Natural killer cell (primary cell): Measurements from ENCODE around the gene RAPGEF1. TPM values are rescaled to one million over a fixed set of nuclear protein-coding genes. Genes with fewer than 3 reads are reported as not detected.

Experiments used
- ATAC-seq, 3 donors: fragments of 150-1000 bp in 2 of 3; fragments of 200-7000 bp in 1 of 3; cut with Tn5 transposase; 1 replicate in 1 of 3; 2 replicates in 2 of 3; pipeline ENCODE4 v1.10.0; 2021; ENCODE audit warnings: mild to moderate bottlenecking in 2 of 3, moderate library complexity in 2 of 3
- DNase-seq, 2 donors: peaks; one replicate each; pipeline versions ENCODE4 v3.0.0 to v3.0.0-alpha.2; 2013 to 2021; ENCODE audit warnings: mixed read lengths in 1 of 2
- H3K27ac ChIP-seq: one replicate; pipeline ENCODE4 v1.5.1; 2013; ENCODE audit warnings: mild to moderate bottlenecking, low read length
- H3K27me3 ChIP-seq: one replicate; pipeline ENCODE4 v1.6.1; 2013; ENCODE audit warnings: low read length; ENCODE audit not compliant: control insufficient read depth, insufficient read depth
- H3K36me3 ChIP-seq: one replicate; pipeline ENCODE4 v1.6.1; 2013; ENCODE audit warnings: low read length; ENCODE audit not compliant: control insufficient read depth, insufficient read depth
- H3K4me1 ChIP-seq: one replicate; pipeline ENCODE4 v1.6.1; 2013; ENCODE audit warnings: low read length; ENCODE audit not compliant: control insufficient read depth, insufficient read depth
- H3K4me3 ChIP-seq: one replicate; pipeline ENCODE4 v1.5.1; 2013; ENCODE audit warnings: low read length
- H3K9me3 ChIP-seq: one replicate; pipeline ENCODE4 v1.6.1; 2013; ENCODE audit warnings: low read length; ENCODE audit not compliant: control insufficient read depth, insufficient read depth
- H3K27ac Mint-ChIP-seq, 2 donors: one replicate each; pipeline ENCODE4 v1.8.0; 2022; ENCODE audit warnings: mild to moderate bottlenecking in 2 of 2, mixed read lengths in 2 of 2, moderate library complexity in 1 of 2
- H3K27me3 Mint-ChIP-seq, 2 donors: one replicate each; pipeline ENCODE4 v1.8.0; 2022; ENCODE audit warnings: low read depth in 2 of 2, mixed read lengths in 2 of 2
- H3K36me3 Mint-ChIP-seq: one replicate; pipeline ENCODE4 v1.8.0; 2022; ENCODE audit warnings: mixed read lengths
- H3K4me1 Mint-ChIP-seq, 2 donors: one replicate each; pipeline ENCODE4 v1.8.0; 2022; ENCODE audit warnings: mixed read lengths in 2 of 2
- H3K4me3 Mint-ChIP-seq: one replicate; pipeline ENCODE4 v1.8.0; 2022; ENCODE audit warnings: mild to moderate bottlenecking, moderate library complexity, mixed read lengths
- H3K9me3 Mint-ChIP-seq, 2 donors: one replicate each; pipeline ENCODE4 v1.8.0; 2022; ENCODE audit warnings: mixed read lengths in 2 of 2
- CTCF ChIP-seq: fragments of 200-600 bp; IDR thresholded peaks from one replicate; pipeline ENCODE4 v1.8.0; 2022; ENCODE audit warnings: antibody characterized with exemption
- WGBS: methylation state at CpG from one replicate; pipeline ENCODE4 v1.1.7; 2013; ENCODE audit warnings: missing lambda C conversion rate; ENCODE audit not compliant: insufficient coverage; 5-methylcytosine and 5-hydroxymethylcytosine counted together
- intact Hi-C: fragments of 100-400 bp; cut with micrococcal nuclease; formaldehyde crosslinking; loops from one replicate; pipeline ENCODE4 v1.14.2; 2022
- total RNA-seq, 4 donors: library from RNA; stranded (reverse); fragments of 120-200 nt in 1 of 4; gene quantifications; one replicate each; pipeline versions ENCODE4 v1.2.3 to v1.2.4, GENCODE V29; 2013 to 2022

Gene RAPGEF1
- total RNA-seq, 3 donors from 2014 or later (not counting 1 experiment from before 2014, with no cell fraction given), result 210 to 224 (median 222) TPM

- peak in 1 of 2 donors; percentile 77 for DNase-seq
Measured at GRCh38 chr9:131747352-131747751, 7.5 kb upstream of the RAPGEF1 start.

GRCh38 chr9:131745610-131746009, 5.7 kb upstream of the RAPGEF1 start:
- H3K9me3 Mint-ChIP-seq, result no peaks in the 10 kb centered on the region
- Histone ChIP-seq H3K27me3 (no peaks in the 10 kb centered on the region), H3K36me3 (no peaks in the 10 kb centered on the region), H3K4me1 (peaks cover 14% of the 10 kb centered on the region), H3K4me3 (no peak overlapping the region), H3K9me3 (no peaks in the 10 kb centered on the region), H3K27ac (no peak overlapping the region)
- DNase-seq, result no peak
- no peak for ATAC-seq
- no peak overlapping the region for H3K4me3 Mint-ChIP-seq
- no peaks in the 10 kb centered on the region for H3K27me3 Mint-ChIP-seq
- intact Hi-C loops, result no loop called here
- H3K4me1 Mint-ChIP-seq, result peaks cover 5 to 12% of the 10 kb centered on the region in 2 donors
- H3K27ac Mint-ChIP-seq, result no peak overlapping the region
- no peaks in the 10 kb centered on the region for H3K36me3 Mint-ChIP-seq
- 100% methylated on average over 2 of the region's 2 CpGs for WGBS
- TF ChIP-seq CTCF, result no peak

More at GRCh38 chr9:131747352-131747751, 7.5 kb upstream of the RAPGEF1 start:
- no peaks in the 10 kb centered on the region for H3K9me3 Mint-ChIP-seq
- H3K4me3 ChIP-seq, result no peak overlapping the region
- H3K36me3 Mint-ChIP-seq, result no peaks in the 10 kb centered on the region
- peaks cover 14% of the 10 kb centered on the region for H3K4me1 ChIP-seq
- intact Hi-C loops, result loop anchor here (1.0 kb wide), 1 partner anchor 397 kb away; no protein-coding TSS in a partner anchor
- peaks cover 5 to 11% of the 10 kb centered on the region in 2 donors for H3K4me1 Mint-ChIP-seq
- no peak overlapping the region for H3K27ac Mint-ChIP-seq
- no peaks in the 10 kb centered on the region for H3K27me3 ChIP-seq
- H3K27ac ChIP-seq, result no peak overlapping the region
- ATAC-seq, result peak; percentile 74 to 84 (median 76)
- TF ChIP-seq CTCF, result peak; percentile 55
- no peaks in the 10 kb centered on the region for H3K36me3 ChIP-seq
- 26% methylated on average over 5 of the region's 5 CpGs for WGBS
- no peaks in the 10 kb centered on the region for H3K9me3 ChIP-seq
- H3K4me3 Mint-ChIP-seq, result no peak overlapping the region
- H3K27me3 Mint-ChIP-seq, result peaks cover 0 to under 1% of the 10 kb centered on the region in 2 donors

- Histone ChIP-seq H3K4me3 (no peak overlapping the region), H3K36me3 (no peaks in the 10 kb centered on the region), H3K4me1 (peaks cover 18% of the 10 kb centered on the region), H3K27me3 (no peaks in the 10 kb centered on the region), H3K9me3 (no peaks in the 10 kb centered on the region), H3K27ac (no peak overlapping the region)
- Mint-ChIP-seq H3K27me3 (no peaks in the 10 kb centered on the region), H3K4me1 (peaks cover 5 to 17% of the 10 kb centered on the region in 2 donors), H3K4me3 (no peak overlapping the region), H3K36me3 (no peaks in the 10 kb centered on the region), H3K27ac (peak overlapping the region in 1 of 2 donors; percentile 50), H3K9me3 (no peaks in the 10 kb centered on the region)
- ATAC-seq (no peak), DNase-seq (no peak)
- intact Hi-C loops, result no loop called here
- WGBS, result 71% methylated on average over 8 of the region's 8 CpGs
- no peak for TF ChIP-seq CTCF
Measured at GRCh38 chr9:131744720-131745201, 4.9 kb upstream of the RAPGEF1 start.

- 36% methylated on average over 9 of the region's 9 CpGs for whole genome bisulfite sequencing
- Histone ChIP-seq H3K27me3 (no peaks in the 10 kb centered on the region), H3K9me3 (no peaks in the 10 kb centered on the region), H3K27ac (no peak overlapping the region), H3K4me3 (no peak overlapping the region), H3K36me3 (no peaks in the 10 kb centered on the region), H3K4me1 (peaks cover 18% of the 10 kb centered on the region)
- no peaks in the 10 kb centered on the region for H3K27me3 Mint-ChIP-seq
- DNase-seq (peak in 1 of 2 donors; percentile 63), ATAC-seq (no peak)
- no peaks in the 10 kb centered on the region for H3K36me3 Mint-ChIP-seq
- peaks cover 6 to 19% of the 10 kb centered on the region in 2 donors for H3K4me1 Mint-ChIP-seq
- TF ChIP-seq CTCF, result no peak
- no peaks in the 10 kb centered on the region for H3K9me3 Mint-ChIP-seq
- H3K4me3 Mint-ChIP-seq, result no peak overlapping the region
- H3K27ac Mint-ChIP-seq, result peak overlapping the region; percentile 34 to 50
- intact Hi-C loops, result no loop called here
Measured at GRCh38 chr9:131744171-131744719, 4.4 kb upstream of the RAPGEF1 start.
